Measurements from ENCODE around the gene PDE6G.

PDE6G gene

GRCh38 chr17:81695801-81696200, 39.5 kb upstream of the PDE6G start:
- no peak for ATAC-seq
- no peak for TF ChIP-seq SNAI2 (CRISPR knock-in tag; IDR thresholded peaks at IDR 0.05)
- no peak for TF ChIP-seq PPARA (CRISPR knock-in tag; IDR thresholded peaks at IDR 0.05; ENCODE audit: borderline replicate concordance)
- TF ChIP-seq ZNF8 (CRISPR knock-in tag; IDR thresholded peaks at IDR 0.05) = no peak
- no peak for TF ChIP-seq ESRRG (CRISPR knock-in tag; IDR thresholded peaks at IDR 0.05)
- no peak for TF ChIP-seq RARB (CRISPR knock-in tag; IDR thresholded peaks at IDR 0.05)
- no peak for TF ChIP-seq POU6F1 (CRISPR knock-in tag; IDR thresholded peaks at IDR 0.05; ENCODE audit: borderline replicate concordance, low read depth)
- TF ChIP-seq ARNTL (CRISPR knock-in tag; IDR thresholded peaks at IDR 0.05; ENCODE audit: borderline replicate concordance, low read depth) = no peak
- TF ChIP-seq BACH2 (CRISPR knock-in tag; IDR thresholded peaks at IDR 0.05; ENCODE audit: borderline replicate concordance) = no peak
- no peak for TF ChIP-seq TCF4 (CRISPR knock-in tag; IDR thresholded peaks at IDR 0.05; ENCODE audit: borderline replicate concordance)
- TF ChIP-seq OSR1 (CRISPR knock-in tag; IDR thresholded peaks at IDR 0.05) = no peak
- TF ChIP-seq CREB5 (CRISPR knock-in tag; IDR thresholded peaks at IDR 0.05; ENCODE audit: low read depth) = no peak
- TF ChIP-seq PATZ1 (CRISPR knock-in tag; IDR thresholded peaks at IDR 0.05; ENCODE audit: borderline replicate concordance) = no peak
- TF ChIP-seq TSHZ2 (CRISPR knock-in tag; IDR thresholded peaks at IDR 0.05) = no peak

- TF ChIP-seq ARNTL (CRISPR knock-in tag; IDR thresholded peaks at IDR 0.05; ENCODE audit: borderline replicate concordance, low read depth) (no peak), ZC3H10 (CRISPR knock-in tag; IDR thresholded peaks at IDR 0.05) (no peak), RARB (CRISPR knock-in tag; IDR thresholded peaks at IDR 0.05) (no peak), BACH2 (CRISPR knock-in tag; IDR thresholded peaks at IDR 0.05; ENCODE audit: borderline replicate concordance) (no peak), GLIS3 (CRISPR knock-in tag; IDR thresholded peaks at IDR 0.05) (no peak), CREB5 (CRISPR knock-in tag; IDR thresholded peaks at IDR 0.05; ENCODE audit: low read depth) (no peak), ZNF8 (CRISPR knock-in tag; IDR thresholded peaks at IDR 0.05) (no peak), ZNF70 (CRISPR knock-in tag; IDR thresholded peaks at IDR 0.05) (no peak), OSR1 (CRISPR knock-in tag; IDR thresholded peaks at IDR 0.05) (no peak), TCF4 (CRISPR knock-in tag; IDR thresholded peaks at IDR 0.05; ENCODE audit: borderline replicate concordance) (no peak), ZFP3 (CRISPR knock-in tag; IDR thresholded peaks at IDR 0.05) (no peak), PATZ1 (CRISPR knock-in tag; IDR thresholded peaks at IDR 0.05; ENCODE audit: borderline replicate concordance) (no peak), SNAI2 (CRISPR knock-in tag; IDR thresholded peaks at IDR 0.05) (no peak), CSRNP3 (CRISPR knock-in tag; IDR thresholded peaks at IDR 0.05) (no peak)
- no peak; the same call in 2 of the 3 replicates for ATAC-seq
These were observed 38.9 kb upstream of the PDE6G start for GRCh38 chr17:81695211-81695610.
